OCI-LY7 (cell line): ENCODE measurements around the gene KDM2A.

Experiments used
- CTCF ChIP-seq: fragments of 200-600 bp; sonication (generic); conservative IDR thresholded peaks from 2 replicates; pipeline ENCODE4 v1.5.1; 2014; ENCODE audit warnings: mild to moderate bottlenecking, antibody characterized with exemption, low read length, moderate library complexity, mixed read lengths
- EZH2phosphoT487 ChIP-seq: fragments of 200-600 bp; sonication (generic); IDR thresholded peaks from 2 replicates; pipeline ENCODE4 v1.6.1; 2018; ENCODE audit warnings: low read depth, borderline replicate concordance, mild to moderate bottlenecking, mixed run types, antibody characterized with exemption, low read length, moderate library complexity, mixed read lengths

- peak; percentile 60 for TF ChIP-seq CTCF
- TF ChIP-seq EZH2phosphoT487, result no peak
These were observed 157.7 kb downstream of the KDM2A start for GRCh38 chr11:67276781-67277230.
